Peyer's patch (tissue), 4 donors: ENCODE measurements around the gene DRGX.

ENCODE experiments used
- POLR2A ChIP-seq, 2 donors: fragments of 450-650 bp; IDR thresholded peaks; one replicate each; pipeline ENCODE4 v1.5.1; 2017; ENCODE audit warnings: antibody characterized with exemption in 2 of 2, mild to moderate bottlenecking in 2 of 2, moderate library complexity in 2 of 2
- TF ChIP-seq, protein P1 (sequence below), 6 experiments: fragments of 450-650 bp in 4 of 6; fragments of 200-600 bp in 2 of 6; sonication (generic) in 1 of 6; IDR thresholded peaks; one replicate each; pipeline ENCODE4 v1.5.1; 2017 to 2019; ENCODE audit warnings: antibody characterized with exemption in 6 of 6, mild to moderate bottlenecking in 3 of 6, moderate library complexity in 1 of 6

DNA sequence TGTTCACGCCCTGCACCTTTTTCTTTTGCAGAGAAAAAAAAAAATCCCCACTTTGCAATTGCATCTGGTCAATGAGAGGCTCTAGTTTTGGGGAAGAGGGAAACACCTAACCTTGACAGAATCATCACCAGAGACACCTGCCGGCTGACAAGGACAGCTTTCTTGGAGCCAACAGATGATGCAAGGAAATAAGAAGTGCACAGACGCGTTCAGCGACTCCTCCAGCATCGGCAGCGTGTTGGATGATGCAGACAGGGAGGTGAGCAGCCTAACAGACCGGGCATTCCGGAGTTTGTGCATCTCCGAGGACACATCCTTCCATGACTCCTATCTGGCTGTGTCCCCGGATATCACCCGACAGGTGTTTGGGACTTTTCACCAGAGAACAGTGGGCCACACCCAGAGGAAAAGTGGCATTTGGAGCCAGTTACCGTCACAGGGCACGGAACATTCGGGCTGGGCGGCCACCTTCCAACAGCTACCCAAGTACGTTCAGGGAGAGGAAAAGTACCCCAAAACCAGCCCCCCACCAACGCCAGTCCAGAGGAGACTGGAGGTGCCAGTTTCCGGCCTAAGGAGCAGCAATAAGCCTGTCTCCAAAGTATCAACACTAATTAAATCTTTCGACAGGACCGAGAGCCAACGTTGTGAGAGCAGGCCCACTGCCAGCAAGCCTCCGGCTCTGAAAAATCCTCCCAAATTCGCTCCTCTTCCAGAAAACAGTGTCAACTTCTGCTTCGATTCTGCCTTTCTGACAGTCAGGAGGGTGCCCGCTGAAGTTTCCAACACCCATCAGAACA is 73.3 kb downstream of the DRGX start:
- no peak for TF ChIP-seq POLR2A (IDR thresholded peaks at IDR 0.05)
- TF ChIP-seq, protein P1, sequence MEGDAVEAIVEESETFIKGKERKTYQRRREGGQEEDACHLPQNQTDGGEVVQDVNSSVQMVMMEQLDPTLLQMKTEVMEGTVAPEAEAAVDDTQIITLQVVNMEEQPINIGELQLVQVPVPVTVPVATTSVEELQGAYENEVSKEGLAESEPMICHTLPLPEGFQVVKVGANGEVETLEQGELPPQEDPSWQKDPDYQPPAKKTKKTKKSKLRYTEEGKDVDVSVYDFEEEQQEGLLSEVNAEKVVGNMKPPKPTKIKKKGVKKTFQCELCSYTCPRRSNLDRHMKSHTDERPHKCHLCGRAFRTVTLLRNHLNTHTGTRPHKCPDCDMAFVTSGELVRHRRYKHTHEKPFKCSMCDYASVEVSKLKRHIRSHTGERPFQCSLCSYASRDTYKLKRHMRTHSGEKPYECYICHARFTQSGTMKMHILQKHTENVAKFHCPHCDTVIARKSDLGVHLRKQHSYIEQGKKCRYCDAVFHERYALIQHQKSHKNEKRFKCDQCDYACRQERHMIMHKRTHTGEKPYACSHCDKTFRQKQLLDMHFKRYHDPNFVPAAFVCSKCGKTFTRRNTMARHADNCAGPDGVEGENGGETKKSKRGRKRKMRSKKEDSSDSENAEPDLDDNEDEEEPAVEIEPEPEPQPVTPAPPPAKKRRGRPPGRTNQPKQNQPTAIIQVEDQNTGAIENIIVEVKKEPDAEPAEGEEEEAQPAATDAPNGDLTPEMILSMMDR (IDR thresholded peaks at IDR 0.05) = no peak
